NCI-H446 treated with DMSO at 0.1 percent for 48 hours (cell line): Measurements from ENCODE around the gene CHAD.
"Not testable (repeated sequence)": the region's sequence is repeated elsewhere in the genome, so short reads cannot be mapped to it uniquely, and the experiment has no call there.

Experiments used
- DNase-seq: peaks from one replicate; lab custom pipeline; 2025; lab: John Stamatoyannopoulos, UW

Gene CHAD

GRCh38 chr17:50495217-50495823 lies 26.6 kb upstream of the CHAD start:
- DNase-seq = no peak

GRCh38 chr17:50493744-50494143 lies 25.1 kb upstream of the CHAD start:
- DNase-seq = no peak

GRCh38 chr17:50492214-50492613 lies 23.5 kb upstream of the CHAD start:
- no peak for DNase-seq

GRCh38 chr17:50491505-50491904 lies 22.8 kb upstream of the CHAD start:
- DNase-seq = no peak

GRCh38 chr17:50488880-50489279 lies 20.2 kb upstream of the CHAD start:
- no peak for DNase-seq

- DNase-seq = no peak
Observed at GRCh38 chr17:50487213-50488096, 18.8 kb upstream of the CHAD start.

- DNase-seq = no peak
Observed at GRCh38 chr17:50484386-50485155, 15.9 kb upstream of the CHAD start.

GRCh38 chr17:50483266-50483665 lies 14.6 kb upstream of the CHAD start:
- DNase-seq = no peak

- DNase-seq = peak; percentile 35
Observed at GRCh38 chr17:50482516-50482915, 13.8 kb upstream of the CHAD start.

GRCh38 chr17:50482110-50482509 lies 13.4 kb upstream of the CHAD start:
- DNase-seq = no peak

- no peak for DNase-seq
Observed at GRCh38 chr17:50481648-50482047, 13.0 kb upstream of the CHAD start.

GRCh38 chr17:50480854-50481490 lies 12.3 kb upstream of the CHAD start:
- DNase-seq = no peak

- no peak for DNase-seq
Observed at GRCh38 chr17:50480142-50480764, 11.6 kb upstream of the CHAD start.

- DNase-seq = peak; percentile 48
Observed at GRCh38 chr17:50479522-50480141, 11.0 kb upstream of the CHAD start.

GRCh38 chr17:50478391-50479381 lies 10.0 kb upstream of the CHAD start, which contains the start of gene RSAD1:
Gene RSAD1, plus strand, starts transcription at chr17:50478860. Its CDS starts 25 bp downstream, at chr17:50478885.
- peak; percentile 75 for DNase-seq

- DNase-seq = no peak
Observed at GRCh38 chr17:50477976-50478375, 9.3 kb upstream of the CHAD start.

GRCh38 chr17:50476545-50477315 lies 8.1 kb upstream of the CHAD start:
- no peak for DNase-seq

- not testable (repeated sequence) for DNase-seq
Observed at GRCh38 chr17:50475775-50476544, 7.3 kb upstream of the CHAD start.
